HUDEP-2 (cell line): ENCODE data around the gene GRAMD2B.
"Not testable (repeated sequence)": the region's sequence is repeated elsewhere in the genome, so short reads cannot be mapped to it uniquely, and the experiment has no call there.

ENCODE experiments used
- DNase-seq, 76 experiments: peaks; one replicate each; lab custom pipeline; 2025; ENCODE audit not compliant: unreplicated experiment in 76 of 76; lab: John Stamatoyannopoulos, UW

The GRAMD2B gene

DNA sequence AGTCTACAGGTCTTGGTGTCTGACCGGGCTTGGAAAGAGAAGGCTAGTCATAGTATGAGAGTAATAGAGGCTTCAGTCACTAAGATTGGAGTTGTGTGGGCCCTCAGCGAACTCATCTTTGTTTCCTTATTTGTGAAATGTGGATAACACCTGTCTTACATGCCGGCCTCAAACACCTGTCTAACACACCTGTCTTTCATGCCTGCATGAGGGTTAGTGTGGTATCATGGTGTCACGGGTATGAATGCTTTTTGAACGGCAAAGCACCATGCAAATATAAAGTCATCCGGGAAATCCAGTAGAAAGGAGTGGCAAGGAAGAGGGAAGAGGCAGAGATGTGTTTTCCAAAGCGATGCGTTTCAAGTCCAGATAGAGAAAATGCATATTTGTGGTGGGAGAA is 25.5 kb downstream of the GRAMD2B start:
- DNase-seq, result no peak

DNA sequence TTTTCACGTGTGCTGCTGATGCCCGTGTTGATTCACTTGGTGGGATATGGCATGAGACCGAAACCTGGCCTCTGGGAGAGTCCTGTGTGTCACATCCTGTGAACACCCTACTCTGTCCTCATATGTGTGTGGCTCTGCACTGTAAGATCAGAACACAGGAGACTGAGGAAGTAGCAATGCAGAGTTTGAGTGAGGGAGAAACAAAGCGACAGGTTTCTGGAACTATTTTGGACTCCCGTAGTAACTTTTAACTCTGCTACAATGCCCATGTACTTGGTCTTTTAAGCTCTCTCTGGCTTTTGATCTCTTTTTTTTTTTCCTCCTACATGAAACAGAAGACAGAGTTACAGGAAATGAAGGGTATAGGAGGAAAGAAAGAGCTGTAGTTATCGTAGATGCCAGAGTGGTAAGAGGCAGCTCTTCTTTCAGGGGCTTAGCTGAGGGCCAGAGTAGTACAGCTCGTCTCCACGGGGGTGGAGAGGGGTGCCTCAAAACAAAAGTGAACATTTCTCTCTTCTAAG is 26.6 kb downstream of the GRAMD2B start:
- peak in 4 of 76 experiments; percentile 2 to 10 (median 4) for DNase-seq

GRCh38 chr5:126450346-126450745 is 27.1 kb downstream of the GRAMD2B start:
- peak in 12 of 76 experiments; percentile 2 to 62 (median 18) for DNase-seq

DNA sequence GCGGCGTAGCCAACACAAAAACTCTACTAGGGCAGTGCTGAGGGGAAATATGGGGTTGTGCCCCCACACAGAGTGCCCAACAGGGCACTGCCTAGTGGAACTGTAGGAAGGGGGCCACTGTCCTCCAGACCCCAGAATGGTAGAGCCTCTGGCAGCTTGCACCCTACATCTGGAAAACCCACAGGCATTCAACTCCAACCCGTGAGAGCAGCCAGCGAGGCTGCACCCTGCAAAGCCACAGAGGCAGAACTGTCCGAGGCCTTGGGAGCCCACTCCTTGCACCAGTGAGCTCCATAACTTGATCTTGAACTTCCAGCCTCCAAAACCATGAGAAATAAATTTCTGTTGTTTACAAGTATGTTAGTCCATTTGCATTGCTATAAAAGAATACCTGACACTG is 27.7 kb downstream of the GRAMD2B start:
- no peak for DNase-seq

GRCh38 chr5:126452477-126452876 is 29.3 kb downstream of the GRAMD2B start:
- no peak for DNase-seq

GRCh38 chr5:126454081-126454480 is 30.9 kb downstream of the GRAMD2B start:
- no peak for DNase-seq

DNA sequence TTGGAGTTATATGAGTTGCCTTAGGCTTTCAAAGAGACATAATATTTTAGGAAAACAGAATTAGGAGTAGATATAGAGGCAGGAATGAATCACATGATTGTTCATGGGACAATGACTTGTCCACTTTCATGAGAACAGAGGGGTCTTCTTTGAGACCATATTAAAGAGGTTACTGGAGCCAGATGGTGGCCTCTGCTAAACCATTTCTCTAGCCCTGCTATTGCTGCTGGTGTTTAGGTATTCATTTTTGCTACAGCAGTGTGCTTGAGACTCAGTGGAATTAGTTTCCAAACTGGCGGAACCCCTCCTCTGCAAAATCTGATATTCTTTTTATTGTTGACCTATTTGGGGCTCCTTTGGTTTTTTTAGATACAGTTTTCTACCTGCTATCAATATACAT is 31.3 kb downstream of the GRAMD2B start:
- no peak for DNase-seq

DNA sequence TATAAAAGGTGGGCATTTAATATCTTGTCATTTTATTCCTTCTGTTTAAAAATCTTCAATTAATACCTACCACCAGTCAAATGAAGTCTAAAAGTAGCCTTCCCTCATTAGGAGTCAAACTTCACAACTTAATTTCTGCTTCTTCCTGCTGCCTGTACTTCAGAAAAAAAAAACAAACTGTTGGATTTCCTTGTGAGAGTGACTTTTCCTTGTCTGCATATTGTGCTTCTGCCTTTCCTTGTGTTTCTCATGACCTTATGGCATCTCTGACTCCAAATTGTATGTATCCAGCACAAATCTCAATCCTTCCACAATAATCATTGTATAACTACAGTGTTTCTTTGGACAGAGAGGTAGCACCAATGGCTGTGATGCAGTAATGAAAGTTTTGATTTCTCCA is 32.1 kb downstream of the GRAMD2B start:
- no peak for DNase-seq

DNA sequence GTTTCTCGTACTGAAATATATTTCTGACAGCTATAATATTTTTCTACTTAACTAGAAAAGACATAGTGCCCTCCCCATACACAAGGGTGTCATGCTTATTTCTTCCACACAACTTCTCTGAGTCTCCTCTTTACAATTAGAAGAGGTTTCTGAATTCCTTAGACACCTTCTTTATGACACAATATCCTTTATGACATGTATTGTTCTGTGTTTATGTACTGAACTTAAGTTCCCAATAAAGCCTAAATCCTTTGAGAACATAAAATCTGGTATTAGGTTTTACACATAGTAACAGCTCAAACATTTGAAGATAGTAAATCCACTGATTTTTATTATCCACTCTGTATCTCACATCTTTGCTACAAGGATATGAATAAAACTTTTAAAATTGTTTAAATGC is 32.5 kb downstream of the GRAMD2B start:
- no peak for DNase-seq

DNA sequence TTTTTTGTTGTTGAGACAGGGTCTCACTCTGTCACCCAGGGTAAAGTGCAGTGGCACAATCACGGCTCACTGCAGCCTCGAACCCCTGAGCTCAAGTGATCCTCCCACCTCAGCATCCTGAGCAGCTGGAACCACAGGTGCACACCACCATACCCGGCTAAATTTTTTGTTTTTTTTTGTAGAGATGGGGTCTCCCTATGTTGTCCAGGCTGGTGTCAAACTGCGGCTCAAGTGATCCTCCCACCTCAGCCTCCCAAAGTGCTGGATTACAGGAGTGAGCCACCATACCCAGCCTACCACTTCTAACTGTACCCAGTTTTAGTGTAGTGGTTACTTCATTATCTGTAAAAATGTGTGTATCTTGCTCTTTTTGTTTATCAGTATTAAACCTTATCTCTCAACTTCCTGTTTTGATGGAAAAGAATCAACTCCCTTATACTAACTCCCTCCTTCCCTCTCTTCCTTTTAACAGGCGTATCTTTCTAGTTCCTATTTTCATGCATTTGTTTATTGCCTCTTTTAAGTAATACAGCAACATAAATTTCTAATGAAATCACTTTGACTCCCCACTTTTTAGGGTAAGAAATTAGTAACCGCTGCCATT is 33.1 kb downstream of the GRAMD2B start:
- peak in 5 of 76 experiments; percentile 2 to 21 (median 15) for DNase-seq

- DNase-seq, result no peak
Observed at GRCh38 chr5:126460459-126460858, 37.2 kb downstream of the GRAMD2B start.

- DNase-seq, result no peak
Observed at GRCh38 chr5:126460977-126461376, 37.8 kb downstream of the GRAMD2B start.

DNA sequence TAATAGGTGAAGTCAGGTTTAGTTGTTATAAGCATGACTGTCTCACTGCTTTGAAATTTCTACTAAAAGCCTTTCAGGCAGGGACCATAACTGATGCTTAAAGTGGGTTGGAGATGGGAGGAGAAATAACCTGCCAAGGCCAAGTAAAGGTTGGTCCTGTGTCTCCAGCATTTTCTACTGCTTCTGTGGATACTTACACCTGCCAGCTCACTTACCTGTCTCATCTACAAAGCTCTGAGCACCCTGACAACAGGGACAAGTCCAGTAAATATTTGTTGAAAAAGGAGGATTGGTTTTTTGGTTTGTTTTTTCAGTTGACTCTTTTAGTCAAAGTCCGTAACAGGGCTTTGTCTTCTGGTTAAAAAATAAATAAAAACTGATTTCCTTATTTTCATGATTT is 38.6 kb downstream of the GRAMD2B start:
- no peak for DNase-seq

DNA sequence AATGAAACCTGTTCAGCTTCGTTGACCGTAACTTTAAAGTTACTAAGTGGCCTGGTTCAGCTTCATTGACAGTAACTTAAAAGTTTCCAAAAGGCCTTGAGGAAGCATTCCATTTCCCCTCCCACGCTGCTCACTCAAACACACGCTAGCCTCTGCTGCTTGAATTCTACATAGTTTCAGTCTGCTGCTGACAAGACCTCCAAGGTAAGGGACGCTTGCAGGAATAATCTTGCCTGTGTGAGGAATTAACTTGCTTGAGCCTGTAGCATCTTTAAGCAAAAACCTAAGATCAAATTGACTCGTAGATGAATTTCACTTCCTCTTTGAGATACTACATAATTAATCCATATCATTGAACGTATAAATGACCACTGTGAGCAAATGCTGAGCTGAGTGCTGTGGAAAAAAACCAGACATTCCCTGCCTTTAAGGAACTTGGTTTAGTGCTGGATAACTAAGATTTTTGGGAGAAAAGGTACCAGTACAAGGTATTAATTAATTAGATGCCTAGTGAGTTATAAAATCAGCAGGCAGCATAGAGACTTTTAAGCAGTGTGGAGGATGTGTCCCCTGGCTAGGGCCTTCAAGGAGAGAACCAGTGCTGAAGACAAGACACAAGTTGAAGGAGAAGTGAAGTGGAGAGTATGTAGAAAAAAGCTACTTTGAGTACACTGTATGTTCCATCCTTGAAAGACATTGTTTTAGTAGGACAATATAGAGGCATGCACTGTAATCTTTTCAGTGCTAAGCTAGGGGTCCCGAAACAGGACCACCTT is 39.2 kb downstream of the GRAMD2B start:
- DNase-seq, result no peak

- DNase-seq, result no peak
Observed at GRCh38 chr5:126464016-126464415, 40.8 kb downstream of the GRAMD2B start.

- no peak for DNase-seq
Observed at GRCh38 chr5:126464959-126465358, 41.8 kb downstream of the GRAMD2B start.

DNA sequence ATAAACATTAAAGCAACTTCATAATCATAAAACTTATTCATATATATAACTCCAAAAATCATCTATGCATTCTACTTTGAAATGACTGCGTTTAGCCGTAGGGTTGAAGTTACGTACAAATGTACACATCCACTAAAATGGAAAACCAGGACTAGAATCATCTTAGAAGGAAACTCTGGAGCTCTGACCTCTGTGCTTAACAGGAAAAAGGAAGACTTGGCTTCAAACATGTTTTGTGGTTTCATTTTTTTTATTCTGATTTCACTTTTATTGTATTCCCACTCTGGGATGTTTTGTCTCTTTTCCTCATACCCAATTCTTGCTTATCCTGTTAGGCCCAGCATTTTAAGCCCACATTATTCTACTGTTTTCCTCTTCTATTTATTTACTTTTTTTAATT is 44.9 kb downstream of the GRAMD2B start:
- DNase-seq, result no peak

GRCh38 chr5:126469536-126470316 is 46.5 kb downstream of the GRAMD2B start:
- no peak for DNase-seq

DNA sequence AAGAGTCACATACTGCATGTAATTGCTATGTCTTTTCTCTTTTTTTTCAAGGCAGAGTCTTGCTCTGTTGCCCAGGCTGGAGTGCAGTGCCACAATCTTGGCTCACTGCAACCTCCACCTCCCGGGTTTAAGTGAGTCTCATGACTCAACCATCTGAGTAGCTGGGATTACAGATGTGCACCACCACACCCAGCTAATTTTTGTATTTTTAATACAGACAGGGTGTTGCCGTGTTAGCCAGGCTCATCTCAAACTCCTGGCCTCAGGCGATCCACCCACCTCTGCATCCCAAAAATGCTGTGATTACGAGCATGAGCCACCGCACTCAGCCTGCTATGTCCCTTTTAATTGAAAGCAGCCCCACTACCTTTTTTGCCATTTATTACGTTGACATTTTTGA is 47.3 kb downstream of the GRAMD2B start:
- DNase-seq, result not testable (repeated sequence)

DNA sequence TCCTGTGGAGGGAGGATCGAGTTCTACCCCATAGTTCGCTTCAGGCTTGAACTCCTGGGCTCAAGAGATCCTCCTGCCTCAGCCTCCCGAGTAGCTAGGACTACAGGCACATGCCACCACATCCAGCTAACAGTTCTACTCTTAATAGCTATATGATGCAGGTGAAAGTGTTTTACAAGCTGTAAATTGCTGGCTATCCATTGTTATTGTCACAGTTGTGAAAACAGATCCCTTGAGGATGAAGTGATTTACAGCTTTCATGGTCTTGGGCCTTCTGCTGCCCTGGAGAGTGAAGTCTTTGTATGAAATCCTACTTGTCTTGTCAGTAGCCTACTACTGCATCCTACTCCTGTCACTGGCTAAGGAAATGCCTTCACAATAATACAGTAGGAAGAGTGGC is 48.0 kb downstream of the GRAMD2B start:
- no peak for DNase-seq

DNA sequence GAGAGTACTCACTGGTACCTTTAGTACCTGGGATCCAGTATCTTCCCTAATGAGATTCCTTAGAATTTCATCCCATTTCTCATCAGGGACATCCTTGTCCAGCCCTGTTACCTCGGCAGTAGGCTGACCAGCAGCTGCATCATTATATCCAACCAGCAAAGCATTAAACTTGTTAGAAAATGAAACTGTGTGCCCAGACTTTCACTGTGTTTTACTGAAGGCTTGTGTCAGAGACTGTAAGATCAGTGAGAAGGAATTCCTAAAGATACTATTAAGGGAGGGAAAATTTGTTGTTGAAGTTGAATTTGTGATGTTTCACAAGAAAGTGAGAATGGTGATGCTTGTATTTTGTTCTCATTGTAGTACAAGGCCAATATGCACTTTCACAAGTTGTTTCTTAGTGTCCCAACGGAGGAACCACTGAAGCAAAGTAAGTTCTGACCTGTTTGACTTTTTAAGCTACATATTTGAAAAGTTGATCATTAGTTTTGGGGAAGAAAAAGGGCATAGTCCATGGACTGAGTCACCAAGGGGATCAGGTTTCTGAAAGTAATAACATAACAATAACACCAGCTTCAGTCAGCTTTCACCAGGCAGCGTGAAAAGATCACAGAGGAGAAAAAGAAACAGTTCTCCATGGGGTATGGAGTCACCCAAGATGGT is 48.8 kb downstream of the GRAMD2B start:
- no peak for DNase-seq
